Panc1 (cell line): ENCODE results near the gene AGR3.

Source experiments
- CTCF ChIP-seq: fragments of 450-650 bp; IDR thresholded peaks from 2 replicates; pipeline ENCODE4 v1.5.1; 2017; ENCODE audit warnings: mild to moderate bottlenecking
- POLR2AphosphoS5 ChIP-seq: IDR thresholded peaks from 2 replicates; pipeline ENCODE4 v1.6.1; 2012; ENCODE audit warnings: mild to moderate bottlenecking, low read depth, low read length, moderate library complexity
- SIN3A ChIP-seq: IDR thresholded peaks from 2 replicates; pipeline ENCODE4 v1.6.1; 2012; ENCODE audit warnings: low read depth, mild to moderate bottlenecking, low read length, moderate library complexity, borderline replicate concordance; ENCODE audit not compliant: insufficient read depth

DNA sequence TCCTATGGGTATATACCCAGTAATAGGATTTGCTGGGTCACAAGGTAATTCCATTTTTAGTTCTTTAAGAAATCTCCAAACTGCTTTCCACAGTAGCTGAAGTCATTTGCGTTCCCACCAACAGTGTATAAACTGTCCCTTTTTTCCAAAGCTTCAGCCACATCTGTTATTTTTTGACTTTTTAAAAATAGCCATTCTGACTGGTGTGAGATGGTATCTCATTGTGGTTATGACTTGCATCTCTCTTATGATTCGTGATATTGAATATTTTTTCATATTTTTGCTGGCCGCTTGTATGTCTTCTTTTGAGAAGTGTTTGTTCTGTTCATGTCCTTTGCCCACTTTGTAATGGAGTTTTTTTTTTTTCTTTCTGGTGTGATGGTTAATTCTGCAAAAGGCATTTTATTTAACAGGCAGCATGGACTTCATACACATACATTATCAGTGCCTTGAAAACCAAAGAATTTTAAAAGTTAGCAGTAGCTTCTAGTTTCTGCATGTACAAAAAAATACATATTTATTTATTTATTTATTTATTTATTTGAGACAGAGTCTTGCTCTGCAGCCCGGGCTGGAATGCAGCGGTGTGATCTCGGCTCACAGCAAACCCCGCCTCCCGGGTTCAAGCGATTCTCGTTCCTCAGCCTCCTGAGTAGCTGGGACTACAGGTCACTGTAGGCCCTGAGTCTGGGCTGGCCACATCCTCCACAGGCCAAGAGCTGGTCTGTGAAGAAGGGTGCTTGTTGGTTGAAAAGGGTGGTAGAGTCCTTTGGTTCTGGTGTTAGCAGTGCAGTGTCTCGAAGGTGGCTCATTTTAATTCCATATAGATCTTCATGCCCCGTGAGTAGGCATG, 32.3 kb downstream of the AGR3 start:
- TF ChIP-seq CTCF = no peak
- no peak for TF ChIP-seq POLR2AphosphoS5
- TF ChIP-seq SIN3A = no peak
